Measurements from ENCODE around the gene C2CD5.

- TF ChIP-seq POLR2A (IDR thresholded peaks at IDR 0.05) (no peak), CTCF (IDR thresholded peaks at IDR 0.05 in 8 of 11, conservative IDR thresholded peaks at IDR 0.05 in 3 of 11) (no peak), POLR2AphosphoS5 (IDR thresholded peaks at IDR 0.05) (no peak)
Observed at GRCh38 chr12:22536346-22536945, 7.9 kb downstream of the C2CD5 start.

All from spleen (tissue), 7 donors.